Pancreas (tissue), 10 donors: Measurements from ENCODE around the gene RAP1GAP2. TPM values are rescaled to one million over a fixed set of nuclear protein-coding genes. Genes with fewer than 3 reads are reported as not detected.
A peak's percentile ranks its signal among the peaks of the same experiment; 100 is the strongest.

Experiments used
- ATAC-seq, 4 donors: fragments of 200-7000 bp; cut with Tn5 transposase; one replicate each; pipeline versions ENCODE4 v1.8.0 to v1.9.1; 2020; ENCODE audit warnings: mild to moderate bottlenecking in 4 of 4, moderate library complexity in 4 of 4
- DNase-seq, 6 donors: peaks; one replicate each; pipeline ENCODE4 v3.0.0-alpha.2; 2020
- FAIRE-seq: peaks from 2 replicates; lab custom pipeline; 2012; peaks lifted over from hg19 to GRCh38; lab: Jason Lieb, UNC
- H3K27ac ChIP-seq, 4 donors: fragments of 200-600 bp; sonication (generic); 1 replicate in 3 of 4; 2 replicates in 1 of 4; pipeline versions ENCODE4 v1.5.0 to v1.8.0; 2020
- H3K27me3 ChIP-seq, 4 donors: fragments of 200-600 bp; one replicate each; pipeline ENCODE4 v1.8.0; 2021
- H3K36me3 ChIP-seq, 3 donors: fragments of 200-600 bp; sonication (generic) in 1 of 3; one replicate each; pipeline versions ENCODE4 v1.5.0 to v1.8.0; 2020 to 2021
- H3K4me1 ChIP-seq, 3 donors: fragments of 200-600 bp; one replicate each; pipeline ENCODE4 v1.8.0; 2021
- H3K4me3 ChIP-seq, 4 donors: fragments of 200-600 bp; sonication (generic) in 2 of 4; one replicate each; pipeline versions ENCODE4 v1.5.0 to v1.8.0; 2020 to 2021
- H3K9me3 ChIP-seq, 4 donors: fragments of 200-600 bp; one replicate each; pipeline ENCODE4 v1.8.0; 2021
- CTCF ChIP-seq, 4 donors: fragments of 200-600 bp; sonication (generic) in 3 of 4; IDR thresholded peaks; one replicate each; pipeline versions ENCODE4 v1.5.0 to v1.8.0; 2021; ENCODE audit warnings: antibody characterized with exemption in 4 of 4
- WGBS, 2 donors: extraction: QIAGEN DNeasy Blood & Tissue Kit; methylation state at CpG; one replicate each; pipeline ENCODE4 v1.1.7; 2013; 5-methylcytosine and 5-hydroxymethylcytosine counted together
- intact Hi-C, 3 donors: fragments of 100-400 bp; cut with DNase I; formaldehyde crosslinking; loops; one replicate each; pipeline versions ENCODE4 v1.11.1 to v1.14.2; 2022
- polyA plus RNA-seq, 2 donors: library from polyadenylated mRNA; stranded (reverse); fragments of 200-250 nt; gene quantifications; one replicate each; pipeline ENCODE4 v1.2.3, GENCODE V29; 2013
- total RNA-seq, 6 donors: library from RNA; stranded (reverse); fragmentation: NEBNext Ultra II Directional in 4 of 6; extraction: Animal tissue kit (Norgen Biotek cat#: 25700) in 4 of 6; gene quantifications; one replicate each; pipeline versions ENCODE4 v1.2.1 to v1.2.4, GENCODE V29; 2021 to 2023
- donor health status: healthy with polysubstance abuse.
- donor health status: DM: no; HTN: no; CAD: no; lungs with moderate emphysema.
- donor health status: DM: no; HTN: no; CAD: no.
- donor health status: control.
- donor health status: control.
- donor health status: Bipolar disorder and iron deficiency.
- donor health status: DM: yes; HTN: yes; CAD: no.
- donor health status: DM: no; HTN: no; CAD: no.
- donor health status: DM: no; HTN: no; CAD: no.
- donor health status: DM: yes; HTN: yes; CAD: no.

Gene RAP1GAP2
- total and polyA plus RNA-seq, 8 donors, result 29.7 to 51.2 (median 43.0) TPM

DNA sequence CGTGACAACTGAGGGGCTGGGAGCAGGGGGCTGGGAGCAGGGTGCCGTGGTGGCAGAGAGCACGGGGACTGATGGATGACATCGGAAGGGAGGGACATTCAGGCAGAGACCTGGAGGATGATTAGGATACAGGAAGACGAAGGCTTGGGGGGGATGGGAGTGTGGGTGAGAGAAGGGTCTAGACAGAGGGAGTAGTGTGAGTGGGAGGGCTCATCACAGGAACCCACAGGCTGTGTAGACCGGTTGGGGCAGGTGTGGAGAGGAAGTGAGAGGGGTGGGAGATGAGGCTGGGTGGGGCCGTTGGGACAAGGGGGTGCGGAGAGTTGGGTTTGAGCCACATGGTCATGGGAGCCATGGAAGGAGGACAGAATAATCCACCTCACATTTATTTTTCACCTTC is 83.8 kb downstream of the RAP1GAP2 start:
- ATAC-seq (no peak), DNase-seq (no peak), FAIRE-seq (no peak)
- no peaks in the 10 kb centered on the region for H3K36me3 ChIP-seq
- H3K4me1 ChIP-seq, result peaks cover 0 to 15% (median 8%) of the 10 kb centered on the region in 3 donors
- intact Hi-C loops, result no loop called here
- no peak for TF ChIP-seq CTCF (IDR thresholded peaks at IDR 0.05)
- no peak overlapping the region for H3K4me3 ChIP-seq
- 88 to 89% methylated on average over 8 of the region's 8 CpGs for WGBS, 2 donors
- no peak overlapping the region for H3K27ac ChIP-seq
- H3K9me3 ChIP-seq, result no peaks in the 10 kb centered on the region
- H3K27me3 ChIP-seq, result no peaks in the 10 kb centered on the region

GRCh38 chr17:2881295-2881694 is 85.1 kb downstream of the RAP1GAP2 start:
- Histone ChIP-seq H3K4me1 (peaks cover 0 to 15% (median 8%) of the 10 kb centered on the region in 3 donors), H3K9me3 (no peaks in the 10 kb centered on the region), H3K27ac (no peak overlapping the region), H3K27me3 (no peaks in the 10 kb centered on the region), H3K36me3 (no peaks in the 10 kb centered on the region), H3K4me3 (no peak overlapping the region)
- ATAC-seq (no peak), FAIRE-seq (no peak), DNase-seq (no peak)
- intact Hi-C loops, result no loop called here
- 85 to 91% methylated on average over 5 of the region's 5 CpGs for WGBS, 2 donors
- TF ChIP-seq CTCF (IDR thresholded peaks at IDR 0.05), result no peak

DNA sequence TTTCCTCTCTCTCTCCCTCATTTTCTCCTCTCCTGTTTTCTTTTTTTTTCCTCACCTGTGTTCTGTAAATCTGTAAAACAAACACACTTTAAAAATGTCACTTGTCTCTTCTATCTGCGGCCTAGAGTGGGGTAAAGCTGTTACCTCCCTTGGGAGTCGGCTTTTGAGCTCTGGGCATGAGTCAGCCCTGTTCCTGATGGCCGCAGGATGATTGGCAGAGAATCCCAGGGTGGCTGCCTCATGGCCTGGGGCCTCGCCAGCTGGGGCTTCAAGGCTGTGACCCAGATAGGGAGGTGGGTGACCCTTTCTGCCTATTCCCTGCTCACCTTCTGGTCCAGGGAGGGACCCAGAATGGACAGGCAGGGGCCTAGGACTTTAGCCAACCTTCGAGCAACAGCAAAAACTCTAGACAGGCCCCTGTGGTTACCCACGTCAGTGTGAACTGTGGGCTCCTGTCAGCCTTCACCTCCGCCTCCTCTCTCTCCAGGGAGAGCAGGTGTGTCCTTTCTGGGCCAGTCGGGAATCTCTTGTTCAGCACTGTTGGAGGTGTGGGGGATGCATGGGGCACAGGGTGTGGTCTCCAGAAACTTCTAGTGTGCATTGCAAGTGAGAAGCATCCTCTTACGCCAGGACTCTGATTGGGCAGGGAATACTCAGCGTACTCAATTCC is 87.4 kb downstream of the RAP1GAP2 start:
- H3K4me1 ChIP-seq, result peaks cover 0 to 15% (median 8%) of the 10 kb centered on the region in 3 donors
- DNase-seq, result peak in 5 of 6 donors; percentile 73 to 86 (median 77)
- no peaks in the 10 kb centered on the region for H3K36me3 ChIP-seq
- peak overlapping the region; percentile 45 to 67 (median 53) for H3K27ac ChIP-seq
- H3K9me3 ChIP-seq, result no peaks in the 10 kb centered on the region
- TF ChIP-seq CTCF (IDR thresholded peaks at IDR 0.05), result no peak
- WGBS, 2 donors, result 40 to 49% methylated on average over 10 of the region's 10 CpGs
- intact Hi-C loops, result no loop called here
- no peaks in the 10 kb centered on the region for H3K27me3 ChIP-seq
- no peak overlapping the region for H3K4me3 ChIP-seq
- no peak for FAIRE-seq
- ATAC-seq, result peak; percentile 86 to 94 (median 90)

- WGBS, 2 donors, result 87 to 90% methylated on average over 9 of the region's 9 CpGs
- no peak for TF ChIP-seq CTCF (IDR thresholded peaks at IDR 0.05)
- Histone ChIP-seq H3K27me3 (no peaks in the 10 kb centered on the region), H3K36me3 (no peaks in the 10 kb centered on the region), H3K27ac (no peak overlapping the region), H3K9me3 (no peaks in the 10 kb centered on the region), H3K4me3 (no peak overlapping the region), H3K4me1 (peaks cover 0 to 19% (median 8%) of the 10 kb centered on the region in 3 donors)
- no peak for FAIRE-seq
- intact Hi-C loops, result no loop called here
- DNase-seq, result no peak
- no peak for ATAC-seq
Measured at GRCh38 chr17:2885733-2886132, 89.5 kb downstream of the RAP1GAP2 start.

DNA sequence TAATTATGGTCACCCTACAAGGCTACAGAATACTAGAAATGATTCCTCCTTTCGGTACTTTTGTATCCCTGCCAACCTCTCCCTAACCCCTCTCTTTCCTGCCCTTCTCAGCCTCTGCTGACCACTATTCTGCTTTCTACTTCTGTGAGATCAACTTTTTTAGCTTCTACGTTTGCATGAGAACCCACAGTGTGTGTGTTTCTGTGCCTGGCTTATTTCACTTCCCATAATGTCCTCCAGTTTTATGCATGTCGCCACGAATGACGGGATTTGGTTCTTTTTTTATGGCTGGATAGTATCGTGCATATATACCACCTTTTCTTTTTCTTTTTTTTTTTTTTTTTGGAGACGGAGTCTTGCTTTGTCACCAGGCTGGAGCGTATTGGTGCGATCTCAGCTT is 92.1 kb downstream of the RAP1GAP2 start:
- TF ChIP-seq CTCF (IDR thresholded peaks at IDR 0.05), result no peak
- FAIRE-seq (no peak), ATAC-seq (no peak), DNase-seq (no peak)
- H3K27me3 ChIP-seq, result no peaks in the 10 kb centered on the region
- H3K4me3 ChIP-seq, result no peak overlapping the region
- H3K27ac ChIP-seq, result no peak overlapping the region
- intact Hi-C loops, result no loop called here
- WGBS, 2 donors, result 82 to 84% methylated on average over 9 of the region's 9 CpGs
- no peaks in the 10 kb centered on the region for H3K9me3 ChIP-seq
- H3K36me3 ChIP-seq, result no peaks in the 10 kb centered on the region
- H3K4me1 ChIP-seq, result peaks cover 17 to 37% (median 20%) of the 10 kb centered on the region in 3 donors
